ENCODE measurements around the gene HAO1.

The HAO1 gene

DNA sequence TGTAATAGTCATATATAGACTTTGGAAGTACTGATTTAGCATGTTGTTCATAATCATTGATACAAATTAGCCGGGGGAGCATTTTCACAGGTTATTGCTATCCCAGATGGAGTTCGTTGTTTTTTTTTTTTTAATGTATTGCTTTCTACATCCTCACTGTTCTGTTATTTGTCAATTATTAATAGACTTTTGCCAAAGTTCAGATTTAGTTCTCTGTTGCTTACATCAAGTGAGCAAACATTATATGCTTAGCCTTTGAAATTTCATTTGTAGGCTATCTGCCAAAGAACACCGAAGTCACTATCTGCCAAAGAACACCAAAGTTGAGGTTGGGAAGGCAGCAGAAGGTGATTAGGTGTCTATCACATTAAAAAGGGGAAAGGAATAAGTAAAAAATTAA, at the start of gene HAO1:
HAO1 (minus strand) TSS at position 118 of the 400 bp plus-strand sequence; CDS start at position 82, 36 bp downstream.
- H3K36me3 ChIP-seq = no peaks in the 10 kb centered on the region
- H3K27me3 ChIP-seq = no peaks in the 10 kb centered on the region
- H3K9me3 ChIP-seq (replicated peaks in 1 of 11) = peaks cover 0 to 6% (median 0%) of the 10 kb centered on the region in 11 experiments; a peak in 2 of 22 replicates
- H3K4me2 ChIP-seq = no peak within 1 kb of the TSS
- no peak for TF ChIP-seq Cebpa-rat (IDR thresholded peaks at IDR 0.05)
- no peak within 1 kb of the TSS for H3K4me3 ChIP-seq
- peaks cover 0 to 1% (median 0%) of the 10 kb centered on the region in 10 experiments; a peak in 1 of 20 replicates for H3K4me1 ChIP-seq
- no peak within 1 kb of the TSS for H3K27ac ChIP-seq
- H3K9ac ChIP-seq = no peak within 1 kb of the TSS
- no peaks in the 10 kb centered on the region for H4K20me1 ChIP-seq

DNA sequence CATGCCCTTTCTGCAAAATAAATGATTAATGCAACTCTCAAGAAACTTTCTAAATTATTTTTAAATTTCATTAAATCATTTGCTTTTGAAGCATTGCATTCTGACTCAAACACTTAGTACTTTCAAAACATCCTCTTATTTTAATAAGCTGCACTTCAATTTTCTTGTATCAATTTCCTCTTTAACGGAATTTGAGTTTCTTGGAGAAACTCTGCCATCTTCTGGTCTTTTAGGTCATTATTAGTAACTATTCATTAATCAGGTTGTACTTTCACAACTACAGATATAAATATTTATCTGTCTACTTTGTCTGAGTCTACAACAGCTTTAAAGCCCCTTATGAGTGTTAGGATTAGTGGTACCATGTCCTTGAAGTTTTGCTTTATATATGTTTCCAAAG, 49.1 kb upstream of the HAO1 start:
- H3K27me3 ChIP-seq = no peaks in the 10 kb centered on the region

DNA sequence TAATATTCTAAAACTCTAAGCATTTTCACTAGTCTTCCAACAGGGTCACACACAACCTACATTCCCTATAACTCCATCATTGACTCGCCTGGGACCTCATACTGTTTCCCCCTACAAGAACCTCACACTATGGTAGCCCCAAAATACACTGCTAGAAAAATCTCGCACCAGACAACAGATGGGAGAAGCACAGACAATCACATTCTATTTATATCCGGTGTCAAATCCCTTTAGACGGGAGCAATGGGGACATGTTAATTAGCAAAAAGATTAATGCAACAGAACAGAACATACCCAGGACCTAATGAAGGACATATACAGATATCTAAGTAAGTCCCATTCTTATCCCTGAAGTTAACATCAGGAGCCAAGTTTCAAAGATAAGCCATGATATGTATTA, 45.7 kb upstream of the HAO1 start:
- Histone ChIP-seq H3K4me1 (no peaks in the 10 kb centered on the region; a peak in 1 of 20 replicates), H3K27me3 (no peaks in the 10 kb centered on the region), H3K4me3 (no peak overlapping the region), H3K9me3 (replicated peaks in 1 of 11) (no peaks in the 10 kb centered on the region), H3K27ac (no peak overlapping the region), H4K20me1 (peaks cover 0 to 15% (median 0%) of the 10 kb centered on the region in 11 experiments; a peak in 2 of 22 replicates), H3K4me2 (no peak overlapping the region), H3K36me3 (peaks cover 41 to 97% (median 84%) of the 10 kb centered on the region in 11 experiments), H3K9ac (no peak overlapping the region)
- TF ChIP-seq Cebpa-rat (IDR thresholded peaks at IDR 0.05) = no peak

More for the DNA sequence above, 49.1 kb upstream of the HAO1 start:
- H3K4me2 ChIP-seq = no peak overlapping the region
- no peaks in the 10 kb centered on the region for H3K4me1 ChIP-seq
- H4K20me1 ChIP-seq = peaks cover 0 to 10% (median 0%) of the 10 kb centered on the region in 11 experiments; a peak in 2 of 22 replicates
- H3K27ac ChIP-seq = no peak overlapping the region
- no peak overlapping the region for H3K4me3 ChIP-seq
- no peak overlapping the region for H3K9ac ChIP-seq
- peaks cover 21 to 97% (median 80%) of the 10 kb centered on the region in 11 experiments for H3K36me3 ChIP-seq
- TF ChIP-seq Cebpa-rat (IDR thresholded peaks at IDR 0.05) = no peak
- H3K9me3 ChIP-seq (replicated peaks in 1 of 11) = peaks cover 4 to 13% (median 10%) of the 10 kb centered on the region in 11 experiments

- Histone ChIP-seq H3K9ac (no peak overlapping the region), H3K36me3 (peaks cover 41 to 100% (median 82%) of the 10 kb centered on the region in 11 experiments), H4K20me1 (peaks cover 0 to 5% (median 0%) of the 10 kb centered on the region in 11 experiments; a peak in 1 of 22 replicates), H3K9me3 (replicated peaks in 1 of 11) (no peaks in the 10 kb centered on the region), H3K27ac (no peak overlapping the region), H3K4me2 (no peak overlapping the region), H3K27me3 (no peaks in the 10 kb centered on the region), H3K4me1 (peaks cover 0 to 5% (median 0%) of the 10 kb centered on the region in 10 experiments; a peak in 5 of 20 replicates), H3K4me3 (no peak overlapping the region)
- no peak for TF ChIP-seq Cebpa-rat (IDR thresholded peaks at IDR 0.05)
These were observed 43.9 kb upstream of the HAO1 start for GRCh38 chr20:7984192-7984591.

DNA sequence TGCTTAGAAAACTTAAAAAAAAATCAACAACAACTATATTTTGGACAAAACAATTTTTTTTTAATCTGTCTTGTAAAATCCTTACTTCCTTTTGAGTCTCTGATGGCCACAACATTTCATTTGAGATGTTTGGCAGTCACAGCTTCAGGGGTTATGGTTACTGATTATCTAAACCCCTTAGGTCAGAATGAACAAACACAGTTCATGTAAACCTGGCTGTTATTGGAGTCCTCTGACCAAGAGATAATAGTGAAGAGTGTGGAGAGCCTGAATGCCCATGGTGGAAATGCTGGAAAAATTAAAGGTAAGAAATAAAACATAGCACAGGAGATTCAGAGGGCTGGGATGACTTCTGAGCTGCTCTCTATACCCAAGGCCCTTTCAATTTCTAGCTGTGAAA, 41.1 kb upstream of the HAO1 start:
- Histone ChIP-seq H3K36me3 (peaks cover 36 to 100% (median 86%) of the 10 kb centered on the region in 11 experiments), H3K27me3 (no peaks in the 10 kb centered on the region), H4K20me1 (peaks cover 0 to 5% (median 0%) of the 10 kb centered on the region in 11 experiments; a peak in 1 of 22 replicates), H3K4me2 (no peak overlapping the region), H3K27ac (no peak overlapping the region), H3K9ac (peak overlapping the region in 1 of 11 experiments; percentile 15; a peak in 1 of 22 replicates), H3K4me3 (no peak overlapping the region), H3K4me1 (peaks cover 0 to 5% (median 0%) of the 10 kb centered on the region in 10 experiments; a peak in 5 of 20 replicates), H3K9me3 (replicated peaks in 1 of 11) (no peaks in the 10 kb centered on the region)
- TF ChIP-seq Cebpa-rat (IDR thresholded peaks at IDR 0.05) = no peak

DNA sequence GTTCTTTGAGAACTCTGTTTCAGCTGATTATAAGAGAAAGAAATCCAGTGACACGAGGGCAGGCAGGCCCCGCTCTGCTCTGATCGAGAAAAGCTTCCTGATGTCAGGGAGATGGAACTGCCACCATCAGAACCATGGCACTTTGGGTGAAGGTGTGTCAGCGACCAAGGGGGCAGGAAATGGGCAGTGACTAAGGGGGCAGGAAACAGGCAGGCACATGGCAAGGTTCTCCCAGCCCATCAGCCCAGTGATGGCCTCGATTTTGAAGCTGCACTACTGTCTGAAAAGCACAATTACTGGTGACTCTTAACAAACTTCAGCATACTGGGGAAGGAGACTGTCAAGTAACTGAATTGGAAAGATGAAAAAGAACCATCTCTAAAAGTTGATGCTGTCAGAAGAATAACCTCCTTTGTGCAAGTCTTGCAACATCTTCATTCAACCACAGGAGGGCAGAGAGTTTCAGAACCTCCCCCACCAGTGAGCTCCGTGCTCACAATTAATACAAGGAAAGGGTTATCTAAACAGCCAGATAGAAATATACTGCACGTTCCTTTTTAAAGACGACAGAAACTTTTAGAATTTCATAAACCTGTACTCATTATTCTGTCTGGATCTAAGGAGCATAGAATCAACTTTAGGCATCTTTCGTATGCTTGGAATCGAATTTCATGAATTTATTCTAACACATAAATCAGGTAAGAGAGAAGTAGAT, 40.2 kb upstream of the HAO1 start:
- Histone ChIP-seq H4K20me1 (peaks cover 0 to 5% (median 0%) of the 10 kb centered on the region in 11 experiments; a peak in 1 of 22 replicates), H3K4me3 (no peak overlapping the region), H3K27ac (no peak overlapping the region), H3K36me3 (peaks cover 30 to 95% (median 79%) of the 10 kb centered on the region in 11 experiments), H3K9ac (no peak overlapping the region), H3K4me1 (peaks cover 0 to 5% (median 0%) of the 10 kb centered on the region in 10 experiments; a peak in 5 of 20 replicates), H3K4me2 (no peak overlapping the region), H3K27me3 (no peaks in the 10 kb centered on the region), H3K9me3 (replicated peaks in 1 of 11) (no peaks in the 10 kb centered on the region)
- peak in 2 of 11 experiments; percentile 36 to 51; a peak in 2 of 22 replicates for TF ChIP-seq Cebpa-rat (IDR thresholded peaks at IDR 0.05)

GRCh38 chr20:7977709-7978108, 37.5 kb upstream of the HAO1 start:
- no peak for TF ChIP-seq Cebpa-rat (IDR thresholded peaks at IDR 0.05)
- H3K27me3 ChIP-seq = no peaks in the 10 kb centered on the region
- no peak overlapping the region for H3K4me2 ChIP-seq
- no peak overlapping the region for H3K27ac ChIP-seq
- H3K4me3 ChIP-seq = no peak overlapping the region
- H3K4me1 ChIP-seq = peaks cover 0 to 5% (median 0%) of the 10 kb centered on the region in 10 experiments; a peak in 5 of 20 replicates
- 0 out of 22 replicates have a peak, but pooled peaks cover 0 to 4% (median 0%) of the 10 kb centered on the region in 11 experiments for H4K20me1 ChIP-seq
- H3K9me3 ChIP-seq (replicated peaks in 1 of 11) = no peaks in the 10 kb centered on the region
- peaks cover 17 to 67% (median 52%) of the 10 kb centered on the region in 11 experiments for H3K36me3 ChIP-seq
- no peak overlapping the region for H3K9ac ChIP-seq

- TF ChIP-seq Cebpa-rat (IDR thresholded peaks at IDR 0.05) = no peak
- Histone ChIP-seq H3K27me3 (no peaks in the 10 kb centered on the region), H3K27ac (no peak overlapping the region), H3K36me3 (peaks cover 0 to 50% (median 34%) of the 10 kb centered on the region in 11 experiments; a peak in 19 of 22 replicates), H3K4me3 (no peak overlapping the region), H3K9me3 (replicated peaks in 1 of 11) (no peaks in the 10 kb centered on the region), H4K20me1 (no peaks in the 10 kb centered on the region), H3K4me1 (peaks cover 0 to 5% (median 0%) of the 10 kb centered on the region in 10 experiments; a peak in 5 of 20 replicates), H3K9ac (no peak overlapping the region), H3K4me2 (no peak overlapping the region)
These were observed 35.7 kb upstream of the HAO1 start for GRCh38 chr20:7975851-7976414.

DNA sequence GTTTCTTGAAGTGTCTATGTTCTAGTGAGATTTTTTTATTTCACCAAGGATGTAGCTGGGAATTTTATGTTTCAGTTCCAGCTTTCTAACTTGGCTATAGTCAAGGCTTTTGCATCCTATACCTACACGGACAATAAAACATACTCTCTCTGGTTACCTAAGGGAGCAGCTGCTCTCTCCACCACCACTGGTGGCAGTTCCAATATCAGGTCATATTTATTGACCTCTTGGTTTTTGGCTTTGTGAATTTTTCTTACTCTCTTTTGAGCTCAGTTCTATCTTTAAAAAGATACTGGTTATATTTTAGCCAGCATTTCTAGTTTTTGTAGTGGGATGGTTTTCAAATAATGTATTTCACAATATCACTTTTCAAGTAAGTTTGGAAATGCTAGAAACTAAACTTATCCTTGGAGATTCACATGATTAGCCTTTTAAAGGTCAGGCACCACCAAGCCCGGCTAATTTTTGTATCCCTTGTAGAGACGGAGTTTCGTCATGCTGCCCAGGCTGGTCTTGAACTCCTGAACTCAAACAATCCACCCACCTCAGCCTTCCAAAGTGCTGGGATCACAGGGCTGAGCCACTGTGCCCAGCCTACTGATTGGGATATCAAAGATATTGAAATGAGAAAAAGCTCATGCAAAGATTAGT, 34.7 kb upstream of the HAO1 start:
- Histone ChIP-seq H3K36me3 (peaks cover 0 to 39% (median 27%) of the 10 kb centered on the region in 11 experiments; a peak in 18 of 22 replicates), H3K9ac (no peak overlapping the region), H3K4me2 (no peak overlapping the region), H3K4me3 (no peak overlapping the region), H3K4me1 (no peaks in the 10 kb centered on the region), H3K27ac (no peak overlapping the region), H4K20me1 (no peaks in the 10 kb centered on the region), H3K9me3 (replicated peaks in 1 of 11) (no peaks in the 10 kb centered on the region), H3K27me3 (no peaks in the 10 kb centered on the region)
- TF ChIP-seq Cebpa-rat (IDR thresholded peaks at IDR 0.05) = 0 out of 22 replicates have a peak, but pooled peaks of 1 of the 11 experiments have one; percentile 27
